ENCODE measurements around the gene FBN1. TPM values are rescaled to one million over a fixed set of nuclear protein-coding genes. Genes with fewer than 3 reads are reported as not detected.

The FBN1 gene
- total RNA-seq, 1 experiment from 2014 or later: 9.9 TPM

DNA sequence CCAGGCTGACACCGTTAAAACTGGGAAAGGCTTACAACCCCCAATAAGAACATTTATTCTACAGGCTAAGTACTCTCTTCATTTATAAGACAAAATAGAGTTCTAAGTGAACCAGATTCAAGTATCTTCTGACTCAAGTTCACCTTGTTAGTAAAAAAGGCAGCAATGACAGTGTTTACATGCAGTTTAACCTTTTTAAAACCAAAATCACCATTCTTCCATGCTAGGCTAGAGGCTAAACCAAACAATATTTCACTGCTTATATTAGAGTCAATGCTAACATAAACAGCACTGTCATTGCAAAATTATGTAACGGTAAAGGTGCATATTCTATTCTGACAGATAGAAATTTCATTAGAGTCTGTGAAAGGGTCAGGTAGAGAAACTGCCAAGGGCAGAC lies 118.0 kb downstream of the FBN1 start:
- DNase-seq (ENCODE audit: extremely low read depth, low read depth): no peak

DNA sequence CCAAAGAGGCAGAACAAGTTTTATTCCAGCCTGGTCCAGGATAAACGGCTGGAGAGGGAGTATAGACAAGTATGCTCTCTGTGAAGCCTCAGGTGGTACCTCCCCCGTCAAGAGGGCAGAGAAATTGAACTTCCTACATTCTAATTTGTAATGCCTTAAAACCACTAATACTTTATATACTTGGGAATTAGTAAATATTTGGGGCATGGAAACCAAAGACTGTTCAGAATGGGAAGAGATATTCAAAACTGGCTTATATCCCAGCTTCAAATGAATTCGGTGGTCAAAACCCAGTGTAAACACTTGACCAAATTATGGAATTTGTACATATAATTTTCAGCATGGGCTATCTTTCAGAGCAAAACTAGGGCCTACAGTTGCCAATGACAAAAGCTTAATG lies 122.6 kb downstream of the FBN1 start:
- no peak for DNase-seq (ENCODE audit: extremely low read depth, low read depth)

DNA sequence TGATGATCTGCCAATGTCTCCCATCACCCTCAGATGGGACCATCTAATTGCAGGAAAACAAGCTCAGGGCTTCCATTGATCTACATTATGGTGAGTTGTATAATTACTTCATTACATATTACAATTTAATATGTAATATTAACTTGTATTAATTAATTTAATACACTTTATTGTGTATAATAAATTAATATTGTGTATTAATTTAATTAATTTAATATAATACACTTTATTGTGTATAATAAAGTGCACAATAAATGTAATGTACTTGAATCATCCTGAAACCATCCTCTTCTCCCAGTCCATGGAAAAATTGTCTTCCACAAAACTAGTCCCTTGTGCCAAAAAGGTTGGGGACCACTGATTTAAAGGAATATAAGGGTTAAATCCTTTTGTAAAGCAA lies 123.4 kb downstream of the FBN1 start:
- no peak for DNase-seq (ENCODE audit: extremely low read depth, low read depth)

DNA sequence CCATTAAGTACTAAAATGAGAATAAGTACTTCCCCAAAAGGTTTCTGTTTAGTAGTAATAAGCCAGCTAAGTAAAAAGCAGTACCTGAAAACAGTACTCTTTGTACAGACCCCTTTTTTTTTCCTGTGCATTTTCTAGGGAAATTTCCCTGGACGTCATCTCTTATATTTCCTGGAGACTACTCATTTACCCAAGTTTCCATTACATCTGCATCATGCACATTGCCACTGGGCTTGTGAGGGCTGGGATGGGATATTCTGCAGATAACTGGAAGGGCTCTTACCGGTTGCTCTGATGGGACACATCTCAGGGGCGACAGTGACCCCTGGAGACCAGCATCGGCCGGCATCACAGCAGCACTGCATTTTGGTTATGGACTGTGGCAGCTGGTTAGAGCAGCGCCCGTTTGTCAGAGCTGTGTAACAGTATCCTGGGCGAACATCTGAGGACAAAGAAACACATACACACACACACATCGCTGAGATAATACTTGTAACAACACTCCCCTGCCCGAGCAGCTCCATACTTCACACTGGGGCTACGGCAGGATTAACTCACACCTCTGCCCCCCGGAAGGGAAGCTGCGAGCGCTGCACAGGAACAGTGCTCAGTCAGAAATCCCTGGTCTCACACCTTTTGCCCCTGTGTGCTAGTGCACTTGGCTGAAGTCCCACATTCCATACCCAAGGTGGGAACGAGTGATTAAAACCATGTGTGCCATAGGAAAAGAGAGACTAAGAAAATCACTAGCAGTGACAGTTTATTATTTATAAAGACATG lies 124.9 kb downstream of the FBN1 start:
- DNase-seq (ENCODE audit: extremely low read depth, low read depth): no peak

DNA sequence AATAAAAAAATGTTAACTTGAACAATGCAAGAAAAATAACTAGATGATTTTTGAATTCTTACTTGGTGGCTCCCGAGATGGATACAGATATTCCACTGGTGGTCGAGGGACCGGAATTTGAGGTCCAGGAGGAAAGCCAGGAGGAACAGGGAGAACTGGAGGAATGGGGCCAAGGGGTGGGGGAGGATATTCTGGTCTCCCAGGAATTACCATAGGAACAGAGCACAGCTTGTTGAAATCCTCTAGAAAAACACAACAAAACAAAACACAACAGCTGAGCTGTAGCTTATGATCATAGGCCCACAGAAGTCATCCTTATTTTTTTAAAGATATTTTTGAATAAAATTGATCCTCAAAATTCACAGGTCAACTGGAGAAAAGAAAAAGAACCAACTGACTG lies 129.4 kb downstream of the FBN1 start:
- no peak for DNase-seq (ENCODE audit: extremely low read depth, low read depth)

DNA sequence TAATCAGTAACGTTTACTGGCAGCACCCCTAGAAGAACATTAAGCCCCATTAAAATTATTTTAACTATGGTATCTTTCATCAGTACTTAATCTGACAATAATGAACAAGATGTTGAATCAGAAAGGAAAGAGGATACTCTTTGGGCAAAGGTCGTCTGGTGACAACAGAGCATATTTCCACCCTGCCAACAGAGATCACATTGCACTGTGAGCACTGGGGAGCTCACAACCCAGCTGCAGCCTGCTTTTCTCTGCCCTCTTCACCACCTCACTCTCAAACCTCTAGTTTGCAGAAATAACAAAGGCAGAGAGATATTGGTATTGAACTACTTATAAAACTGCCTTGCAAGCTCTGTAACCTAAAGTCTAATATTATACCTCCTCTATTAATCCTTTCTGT lies 130.0 kb downstream of the FBN1 start:
- DNase-seq (ENCODE audit: extremely low read depth, low read depth): no peak

DNA sequence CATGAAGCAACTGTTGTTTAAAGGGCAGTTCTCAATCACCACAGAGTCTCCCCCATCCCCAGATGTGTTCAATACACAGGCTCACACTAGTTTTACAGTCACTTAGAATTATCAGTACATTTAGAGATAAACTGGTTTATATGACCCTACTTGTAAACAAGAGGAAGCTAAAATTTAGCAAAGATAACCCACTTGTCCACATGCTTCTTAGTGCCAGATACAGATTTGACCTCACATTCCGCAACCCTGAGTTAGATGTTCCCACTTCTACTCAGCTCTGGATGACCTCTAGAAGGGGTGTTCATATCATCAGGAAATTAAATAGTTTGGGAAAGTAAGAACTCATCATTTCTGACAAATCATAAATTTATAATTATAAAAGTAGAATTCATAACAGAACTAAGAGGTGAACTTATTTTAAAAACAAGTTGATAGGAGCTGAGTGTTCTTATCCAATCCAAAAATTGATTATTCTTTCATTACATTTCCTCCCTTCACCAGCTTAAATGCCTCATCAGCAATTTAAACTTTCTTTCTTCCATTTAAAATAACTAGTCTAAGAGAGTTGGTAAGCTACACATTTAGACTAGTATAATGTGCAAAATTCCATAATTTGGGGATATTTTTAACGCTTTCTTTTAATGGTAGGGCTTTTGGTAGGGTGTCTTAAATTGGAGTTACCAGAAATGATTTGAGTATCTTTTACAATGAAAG lies 131.2 kb downstream of the FBN1 start:
- no peak for DNase-seq (ENCODE audit: extremely low read depth, low read depth)

DNA sequence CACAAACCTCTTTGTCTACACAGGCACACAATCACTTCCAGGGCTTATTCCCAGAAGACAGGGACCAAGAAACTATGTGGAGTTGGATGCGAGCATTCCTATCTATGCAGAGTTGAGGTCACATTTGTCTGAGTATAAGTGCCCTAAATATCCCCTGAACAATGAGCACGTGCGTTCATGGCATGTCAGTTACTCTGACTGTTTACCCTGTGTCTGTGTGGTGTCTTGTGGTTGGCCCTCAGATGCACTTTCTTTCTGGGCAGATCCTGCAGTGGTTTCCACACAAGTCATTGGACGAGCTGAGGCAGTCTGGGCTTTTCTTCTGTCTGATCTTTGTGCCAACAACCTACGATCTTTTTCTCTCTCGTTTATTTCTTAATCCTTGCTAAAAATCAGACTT lies 134.5 kb downstream of the FBN1 start:
- DNase-seq (ENCODE audit: extremely low read depth, low read depth): no peak

DNA sequence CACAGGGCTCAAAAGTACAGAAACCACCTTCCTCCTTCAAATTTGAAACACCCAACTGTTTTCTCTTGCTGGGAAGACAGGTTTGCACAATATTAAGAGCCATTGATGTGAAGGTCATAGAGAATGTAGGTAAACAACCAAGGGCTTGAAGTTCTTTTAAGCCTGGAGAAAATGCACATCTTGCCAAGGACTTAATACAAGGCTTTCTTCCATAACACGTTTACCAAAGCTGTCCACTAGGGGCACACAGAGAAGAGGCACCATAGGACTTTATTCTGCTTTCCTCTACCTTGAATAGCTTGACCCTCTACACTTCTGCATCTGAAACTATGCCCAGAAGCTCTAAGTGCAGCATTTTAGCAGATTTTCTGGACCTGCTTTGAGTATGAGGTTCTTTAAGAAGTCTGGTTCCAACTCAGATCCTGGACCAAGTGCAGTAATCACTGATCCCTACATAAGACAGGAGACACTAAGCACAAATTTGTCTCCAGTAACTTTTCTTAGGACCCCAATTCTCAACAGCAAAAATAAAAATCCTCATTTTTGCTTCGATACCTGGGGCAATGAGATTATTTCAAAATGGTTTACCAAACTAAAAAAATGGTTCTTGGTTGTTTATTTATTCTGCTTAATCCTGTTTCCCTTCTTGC lies 138.0 kb downstream of the FBN1 start:
- peak; percentile 53 for DNase-seq (ENCODE audit: extremely low read depth, low read depth)

DNA sequence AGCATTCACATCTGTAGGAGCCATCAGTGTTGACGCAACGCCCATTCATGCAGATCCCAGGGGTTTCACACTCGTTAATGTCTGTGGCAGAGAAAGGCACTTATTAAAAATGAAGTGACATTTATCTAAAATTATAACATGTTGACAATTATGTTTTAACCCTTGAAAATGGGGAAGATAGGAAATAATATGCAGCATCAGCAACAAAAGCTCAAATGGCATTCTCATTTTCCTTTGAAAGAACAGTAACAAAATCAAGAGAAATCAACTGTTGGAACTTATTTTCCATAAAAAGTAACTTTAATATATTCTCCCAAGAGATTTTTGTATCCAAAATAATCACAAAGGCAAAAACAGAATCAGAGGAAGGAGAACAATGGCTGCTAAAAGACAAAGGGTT lies 140.4 kb downstream of the FBN1 start:
- no peak for DNase-seq (ENCODE audit: extremely low read depth, low read depth)

DNA sequence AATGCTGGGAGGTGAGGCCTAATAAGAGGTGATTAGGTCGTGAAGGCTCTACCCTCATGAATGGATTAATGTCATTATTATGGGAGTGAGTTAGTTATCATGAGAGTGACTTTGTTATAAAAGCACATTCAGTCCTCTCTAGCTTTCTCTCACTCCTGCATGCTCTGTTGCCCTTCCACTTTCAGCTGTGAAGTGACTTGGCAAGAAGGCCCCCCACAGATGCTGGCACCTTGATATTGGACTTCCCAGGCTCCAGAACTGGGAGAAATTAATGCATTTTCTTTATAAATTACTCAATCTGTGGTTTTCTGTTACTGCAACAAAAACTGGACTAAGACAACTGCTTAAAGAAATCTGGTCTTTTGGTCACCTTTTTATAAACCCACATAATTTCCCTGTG lies 144.3 kb downstream of the FBN1 start:
- DNase-seq (ENCODE audit: extremely low read depth, low read depth): no peak

DNA sequence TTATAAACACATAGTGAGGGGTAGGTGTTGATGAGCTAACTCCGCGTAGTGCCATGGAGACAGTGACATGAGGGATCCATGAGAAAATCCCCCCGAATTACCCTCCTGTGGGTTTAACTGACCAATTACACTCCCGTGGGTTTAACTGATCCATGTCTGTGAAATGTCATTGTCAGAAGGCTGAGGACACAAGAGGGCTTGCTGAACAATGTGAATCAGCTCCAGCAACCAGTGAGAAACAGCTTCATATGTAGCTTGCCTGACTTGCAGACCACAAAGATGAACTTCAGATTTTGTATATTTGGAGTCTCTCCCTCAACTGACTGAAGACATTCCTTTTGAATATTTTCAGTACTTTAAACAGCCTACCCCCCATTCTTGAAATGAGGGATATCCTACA lies 144.9 kb downstream of the FBN1 start:
- no peak for DNase-seq (ENCODE audit: extremely low read depth, low read depth)

DNA sequence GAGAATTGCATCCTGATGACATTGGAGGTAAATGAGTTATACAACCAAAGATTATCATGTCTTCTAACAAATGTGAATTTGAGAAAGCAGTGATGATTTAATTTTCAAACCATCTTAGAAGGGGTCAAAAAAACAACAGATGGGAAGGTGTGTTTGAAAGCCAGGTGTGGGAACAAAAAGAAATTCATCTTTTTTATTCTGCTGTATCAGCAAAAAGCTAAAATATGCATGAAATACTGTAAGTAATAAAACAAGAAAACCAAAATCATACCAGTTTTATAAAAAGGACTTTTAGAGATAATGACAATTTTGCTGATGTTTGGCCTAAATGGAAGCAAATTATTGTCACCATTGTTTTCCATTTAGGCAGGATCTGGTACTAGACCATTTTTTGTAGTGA lies 145.5 kb downstream of the FBN1 start:
- DNase-seq (ENCODE audit: extremely low read depth, low read depth): no peak

DNA sequence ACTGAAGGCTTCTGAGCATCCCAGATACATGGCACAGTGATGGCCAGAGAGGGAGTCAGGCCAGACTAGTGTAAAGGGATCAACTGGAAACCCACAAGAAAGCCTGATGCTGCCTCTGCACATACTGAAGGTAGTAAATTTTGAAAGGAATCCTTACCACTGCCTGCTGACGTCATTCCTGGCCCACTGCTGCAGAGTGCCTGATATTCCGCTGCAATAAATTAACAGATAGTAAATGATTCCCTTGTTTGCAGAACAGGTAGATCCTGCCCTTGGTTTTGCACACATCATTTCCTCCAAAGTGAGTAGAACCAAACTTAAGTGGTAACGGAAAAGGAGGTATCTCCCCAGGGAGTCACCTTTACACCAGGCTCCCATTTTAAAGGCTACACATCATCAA lies 146.7 kb downstream of the FBN1 start:
- DNase-seq (ENCODE audit: extremely low read depth, low read depth): no peak

DNA sequence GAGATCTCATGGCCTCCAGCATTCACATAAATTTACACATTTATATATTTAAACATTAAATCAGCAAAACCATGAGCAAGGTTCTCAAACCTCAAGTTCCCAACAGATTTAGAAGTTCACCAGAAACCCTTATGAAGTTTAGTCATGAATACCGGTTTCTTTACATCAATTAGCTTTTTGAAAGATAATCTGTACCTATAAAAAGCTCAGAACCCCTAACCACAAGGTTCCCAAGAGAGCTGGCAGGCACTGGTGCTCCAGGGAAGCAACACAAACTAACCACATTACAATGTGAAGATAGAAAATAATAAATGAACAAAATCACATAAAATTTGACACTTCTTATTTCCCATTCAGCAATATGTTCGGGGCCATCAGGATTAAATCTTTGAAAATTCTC lies 150.9 kb downstream of the FBN1 start:
- no peak for DNase-seq (ENCODE audit: extremely low read depth, low read depth)

DNA sequence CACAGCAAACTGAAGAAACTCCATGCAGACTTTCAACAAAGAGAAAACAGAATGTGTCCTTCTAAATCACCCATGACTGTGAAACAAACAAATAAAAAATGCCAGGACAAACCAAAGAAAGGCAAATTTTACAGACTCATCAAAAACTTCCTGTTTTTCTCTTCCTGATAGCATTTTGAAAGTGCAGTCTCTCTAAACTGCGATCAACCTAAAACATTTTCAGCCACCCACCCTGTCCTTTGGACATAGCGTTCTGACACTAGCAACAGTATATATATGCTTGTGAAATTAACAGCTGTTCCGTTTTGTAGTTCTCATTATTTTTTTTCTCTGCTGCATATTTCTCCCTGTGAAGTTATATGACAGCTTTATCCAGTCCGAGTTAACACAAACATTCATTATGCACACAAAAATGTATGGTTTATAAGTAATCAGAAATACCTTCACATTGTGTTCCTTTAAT lies 151.7 kb downstream of the FBN1 start:
- DNase-seq (ENCODE audit: extremely low read depth, low read depth): no peak

DNA sequence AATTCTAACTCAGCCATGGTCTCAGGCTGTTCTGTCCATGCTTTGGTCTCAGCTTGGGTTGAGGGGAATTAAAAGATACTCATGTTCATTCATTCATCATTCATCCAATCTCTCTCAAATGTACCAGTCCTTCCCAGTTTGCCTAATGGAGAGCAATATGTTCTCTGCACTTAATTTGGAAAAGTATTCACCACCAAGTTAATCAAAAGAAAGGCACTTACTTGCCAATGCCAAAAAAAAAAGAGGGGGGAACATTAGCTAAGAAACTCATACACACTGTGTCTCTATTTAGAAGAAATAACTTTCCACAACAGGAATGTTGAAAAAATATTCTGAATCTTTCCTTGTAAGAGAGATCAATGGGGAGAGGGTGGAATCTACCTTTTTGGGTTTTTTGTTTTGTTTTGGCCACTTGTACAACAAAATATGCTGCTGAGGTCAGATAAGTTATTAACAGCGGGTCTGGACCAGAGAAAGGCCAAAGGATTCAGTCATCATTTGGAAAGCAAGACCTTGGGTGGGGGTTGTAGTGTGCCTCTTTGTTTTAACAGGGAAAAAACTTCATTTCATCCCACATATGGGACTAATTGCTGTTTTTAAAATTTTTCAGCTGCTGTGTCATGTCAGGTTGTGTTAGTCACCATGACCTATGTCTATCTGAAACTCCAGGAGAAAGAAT lies 152.3 kb downstream of the FBN1 start:
- no peak for DNase-seq (ENCODE audit: extremely low read depth, low read depth)

DNA sequence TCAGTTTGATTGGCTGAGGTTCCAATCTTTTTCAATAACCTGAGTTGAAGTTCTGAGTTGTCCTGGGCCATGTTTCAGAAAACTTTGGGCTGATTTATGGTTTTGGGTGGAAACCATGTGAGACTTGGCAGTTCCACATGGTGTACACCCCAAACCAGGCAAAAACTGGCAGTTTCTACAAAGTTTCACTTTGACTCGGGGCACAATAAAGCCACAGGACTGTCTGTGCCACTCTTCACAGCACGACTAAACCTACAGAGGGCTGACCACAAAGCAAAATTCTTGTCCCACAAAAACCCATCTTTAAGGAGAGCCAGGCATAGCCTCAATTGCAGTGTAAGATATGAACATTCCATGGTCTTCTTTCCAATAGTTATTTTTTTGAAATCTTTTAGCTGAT lies 159.3 kb downstream of the FBN1 start:
- DNase-seq (ENCODE audit: extremely low read depth, low read depth): no peak

DNA sequence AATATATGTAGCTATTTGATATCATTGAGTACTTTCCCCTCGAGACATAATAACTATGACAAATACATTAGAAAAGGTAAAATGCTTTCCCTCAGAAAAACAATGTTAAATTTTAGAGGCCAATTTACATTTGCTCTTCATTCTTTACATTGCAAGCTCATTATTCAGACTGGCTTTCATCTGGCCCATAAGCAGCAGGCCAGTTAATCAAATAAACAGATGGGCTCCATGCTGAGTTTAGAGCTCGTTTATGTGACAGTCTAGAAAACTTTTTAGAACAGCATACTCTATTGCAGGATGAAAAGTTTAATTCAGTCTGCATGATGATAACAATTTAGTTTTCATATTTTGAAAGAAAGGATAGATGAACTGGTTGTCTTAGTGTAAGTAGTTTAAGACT lies 163.7 kb downstream of the FBN1 start:
- no peak for DNase-seq (ENCODE audit: extremely low read depth, low read depth)

DNA sequence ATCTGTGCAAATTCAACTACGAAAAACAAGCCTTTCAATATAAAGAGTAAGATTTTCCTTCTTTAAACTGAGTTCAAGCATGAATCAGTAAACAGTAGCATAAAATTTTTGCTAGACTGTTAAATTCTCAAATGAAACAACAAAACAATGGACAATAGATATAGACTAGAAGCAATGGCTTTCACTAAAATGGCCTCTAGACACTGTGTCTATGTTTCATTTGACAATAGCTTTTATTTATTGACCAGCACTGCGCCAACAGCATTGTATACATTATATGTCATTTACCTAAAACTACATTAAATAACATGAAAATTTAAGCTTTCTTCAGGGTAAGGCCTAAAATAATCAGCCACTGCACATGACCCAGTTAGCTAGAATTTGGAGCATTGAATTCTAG lies 165.8 kb downstream of the FBN1 start:
- no peak for DNase-seq (ENCODE audit: extremely low read depth, low read depth)

DNA sequence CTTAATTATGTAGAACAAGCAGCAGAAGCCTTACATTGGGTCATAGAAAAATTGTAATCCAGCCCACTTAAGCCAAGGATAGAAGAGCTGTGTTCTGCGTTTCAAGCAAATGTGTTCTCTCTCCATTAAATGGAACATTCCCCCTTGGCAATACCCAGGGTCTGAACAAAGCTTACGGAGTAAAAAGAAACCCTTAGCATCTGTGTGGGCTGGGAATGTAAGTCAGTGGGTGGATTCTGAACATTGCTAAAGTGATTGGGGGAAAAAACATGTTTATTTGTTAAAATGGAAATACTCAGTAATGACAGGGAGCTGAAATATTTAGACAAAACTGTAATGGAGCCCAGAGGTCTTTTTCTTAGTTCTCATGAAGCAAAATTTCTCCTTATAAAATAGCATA lies 166.9 kb downstream of the FBN1 start:
- DNase-seq (ENCODE audit: extremely low read depth, low read depth): no peak
